HG03378 (cell line): ENCODE data around the gene ZNF277.
"Not testable (repeated sequence)": the region's sequence is repeated elsewhere in the genome, so short reads cannot be mapped to it uniquely, and the experiment has no call there.

ENCODE experiments used
- ATAC-seq: cut with Tn5 transposase; IDR thresholded peaks from one replicate; pipeline ENCODE4 v1.9.1; 2021; ENCODE audit warnings: mild to moderate bottlenecking, moderate library complexity; ENCODE audit not compliant: unreplicated experiment

The ZNF277 gene

GRCh38 chr7:112383671-112384417 lies 177.3 kb downstream of the ZNF277 start:
- no peak for ATAC-seq

GRCh38 chr7:112385516-112385915 lies 179.0 kb downstream of the ZNF277 start:
- no peak for ATAC-seq

- ATAC-seq: no peak
These were observed 180.1 kb downstream of the ZNF277 start for GRCh38 chr7:112386619-112387018.

- no peak for ATAC-seq
These were observed 183.7 kb downstream of the ZNF277 start for GRCh38 chr7:112390167-112390566.

GRCh38 chr7:112391079-112391821 lies 184.8 kb downstream of the ZNF277 start:
- not testable (repeated sequence) for ATAC-seq

GRCh38 chr7:112391841-112392286 lies 185.4 kb downstream of the ZNF277 start:
- ATAC-seq: not testable (repeated sequence)
